ENCODE data around the gene ATE1.

GRCh38 chr10:121851786-121852185 lies 76.0 kb downstream of the ATE1 start:
- TF ChIP-seq CTCF (IDR thresholded peaks at IDR 0.05) (no peak), POLR2AphosphoS5 (IDR thresholded peaks at IDR 0.05) (no peak)
